Naive thymus-derived CD4-positive, alpha-beta T cell (primary cell): ENCODE data around the gene NDST3. TPM values are rescaled to one million over a fixed set of nuclear protein-coding genes. Genes with fewer than 3 reads are reported as not detected.

Experiments
- ATAC-seq: fragments of 150-1000 bp; cut with Tn5 transposase; 2 replicates; pipeline ENCODE4 v1.10.0; 2021; ENCODE audit warnings: mild to moderate bottlenecking, moderate library complexity
- CTCF ChIA-PET: fragments of 350-600 bp; sonication (Branson Sonifier 250); formaldehyde crosslinking; loops from one replicate; lab custom pipeline; 2021; ENCODE audit warnings: antibody characterized with exemption; lab: Charles Lee
- POLR2A ChIA-PET: fragments of 350-600 bp; sonication (Branson Sonifier 250); formaldehyde crosslinking; loops from one replicate; lab custom pipeline; 2021; ENCODE audit warnings: antibody characterized with exemption, inconsistent platforms; lab: Charles Lee
- DNase-seq, 9 donors: peaks; one replicate each; pipeline versions ENCODE4 v3.0.0 to v3.0.0-alpha.2; 2020 to 2022; ENCODE audit warnings: mixed read lengths in 1 of 9
- H3K27ac ChIP-seq: one replicate; pipeline ENCODE4 v1.7.0; 2013; ENCODE audit warnings: mild to moderate bottlenecking, low read depth, low read length, moderate library complexity
- H3K27me3 ChIP-seq, 2 donors: one replicate each; pipeline ENCODE4 v1.7.0; 2013; ENCODE audit warnings: low read length in 2 of 2, mild to moderate bottlenecking in 2 of 2, moderate library complexity in 2 of 2; ENCODE audit not compliant: control insufficient read depth in 2 of 2, insufficient read depth in 2 of 2
- H3K36me3 ChIP-seq, 3 experiments: 1 replicate in 2 of 3; 2 replicates in 1 of 3; pipeline ENCODE4 v1.7.0; 2013; ENCODE audit warnings: low read length in 3 of 3, mild to moderate bottlenecking in 3 of 3, moderate library complexity in 1 of 3; ENCODE audit not compliant: insufficient read depth in 3 of 3, control insufficient read depth in 2 of 3
- H3K4me1 ChIP-seq, 2 donors: one replicate each; pipeline ENCODE4 v1.7.0; 2013; ENCODE audit warnings: low read length in 2 of 2, mild to moderate bottlenecking in 2 of 2, moderate library complexity in 1 of 2; ENCODE audit not compliant: control insufficient read depth in 2 of 2, insufficient read depth in 2 of 2
- H3K4me3 ChIP-seq: 2 replicates; pipeline ENCODE4 v1.7.0; 2013; ENCODE audit warnings: mild to moderate bottlenecking, low read length
- H3K9me3 ChIP-seq, 3 experiments: 1 replicate in 2 of 3; 2 replicates in 1 of 3; pipeline ENCODE4 v1.7.0; 2013; ENCODE audit warnings: low read length in 3 of 3; ENCODE audit not compliant: control insufficient read depth in 2 of 3
- H3K27ac Mint-ChIP-seq, 9 donors: one replicate each; pipeline ENCODE4 v1.8.0; 2020 to 2022; ENCODE audit warnings: mixed read lengths in 9 of 9, mild to moderate bottlenecking in 8 of 9, moderate library complexity in 5 of 9, inconsistent platforms in 2 of 9
- H3K27me3 Mint-ChIP-seq, 5 donors: one replicate each; pipeline ENCODE4 v1.8.0; 2021 to 2022; ENCODE audit warnings: mixed read lengths in 5 of 5, mild to moderate bottlenecking in 1 of 5
- H3K36me3 Mint-ChIP-seq, 5 donors: one replicate each; pipeline ENCODE4 v1.8.0; 2020 to 2022; ENCODE audit warnings: mixed read lengths in 5 of 5, mild to moderate bottlenecking in 3 of 5, inconsistent platforms in 1 of 5
- H3K4me1 Mint-ChIP-seq, 7 donors: one replicate each; pipeline ENCODE4 v1.8.0; 2020 to 2022; ENCODE audit warnings: mixed read lengths in 7 of 7, mild to moderate bottlenecking in 3 of 7, inconsistent platforms in 1 of 7
- H3K4me3 Mint-ChIP-seq, 10 donors: one replicate each; pipeline ENCODE4 v1.8.0; 2020 to 2022; ENCODE audit warnings: mild to moderate bottlenecking in 10 of 10, mixed read lengths in 10 of 10, moderate library complexity in 6 of 10, inconsistent platforms in 2 of 10
- H3K9me3 Mint-ChIP-seq, 11 donors: one replicate each; pipeline ENCODE4 v1.8.0; 2020 to 2022; ENCODE audit warnings: mixed read lengths in 11 of 11, mild to moderate bottlenecking in 4 of 11, inconsistent platforms in 1 of 11, moderate library complexity in 1 of 11
- intact Hi-C, 2 donors: fragments of 100-400 bp; cut with micrococcal nuclease; formaldehyde crosslinking; loops; one replicate each; pipeline ENCODE4 v1.15.1; 2023
- polyA plus RNA-seq, 2 donors: library from polyadenylated mRNA; unstranded; fragments of 300-500 nt; fragmentation: Illumina TruSeq; gene quantifications; one replicate each; pipeline ENCODE4 v1.2.3, GENCODE V29; 2021
- total RNA-seq, 6 experiments: library from RNA in 5 of 6; stranded (reverse) in 5 of 6; gene quantifications; 1 replicate in 5 of 6; 2 replicates in 1 of 6; pipeline ENCODE4 v1.2.3 and lab custom pipeline; 2021 to 2026

Gene NDST3
- total and polyA plus RNA-seq, 7 experiments from 2014 or later = 0.17 to 0.18 TPM; not detected in 5

- Histone ChIP-seq H3K27ac (no peak overlapping the region), H3K4me1 (no peaks in the 10 kb centered on the region), H3K27me3 (no peaks in the 10 kb centered on the region), H3K36me3 (no peaks in the 10 kb centered on the region), H3K4me3 (no peak overlapping the region), H3K9me3 (no peaks in the 10 kb centered on the region)
- Mint-ChIP-seq H3K36me3 (peaks cover 0 to 4% (median 0%) of the 10 kb centered on the region in 5 donors), H3K27ac (no peak overlapping the region), H3K4me1 (peaks cover 0 to 14% (median 12%) of the 10 kb centered on the region in 7 donors), H3K9me3 (peaks cover 0 to 2% (median 0%) of the 10 kb centered on the region in 11 donors), H3K4me3 (peak overlapping the region in 9 of 10 donors; percentile 52 to 78 (median 69)), H3K27me3 (peaks cover 34 to 57% (median 39%) of the 10 kb centered on the region in 5 donors)
- DNase-seq (peak in 1 of 9 donors; percentile 22), ATAC-seq (no peak)
- CTCF ChIA-PET = no interaction called here
- intact Hi-C loops = loop anchor here in 1 of 2 donors (2.0 kb wide), 1 partner anchor 585 kb away; no protein-coding TSS in a partner anchor
- POLR2A ChIA-PET = no interaction called here
Observed at GRCh38 chr4:118033148-118034052, 886 bp upstream of the NDST3 start.

GRCh38 chr4:118035309-118035708 lies 1.0 kb downstream of the NDST3 start:
- no peaks in the 10 kb centered on the region for H3K4me1 ChIP-seq
- DNase-seq = no peak
- intact Hi-C loops = loop anchor here in 1 of 2 donors (2.0 kb wide), 1 partner anchor 587 kb away; no protein-coding TSS in a partner anchor
- H3K4me3 Mint-ChIP-seq = no peak overlapping the region
- no peak for ATAC-seq
- no peaks in the 10 kb centered on the region for H3K27me3 ChIP-seq
- H3K36me3 ChIP-seq = no peaks in the 10 kb centered on the region
- H3K4me1 Mint-ChIP-seq = peaks cover 0 to 14% (median 12%) of the 10 kb centered on the region in 7 donors
- CTCF ChIA-PET = no interaction called here
- peaks cover 0 to 2% (median 0%) of the 10 kb centered on the region in 11 donors for H3K9me3 Mint-ChIP-seq
- H3K27ac ChIP-seq = no peak overlapping the region
- peaks cover 0 to 4% (median 0%) of the 10 kb centered on the region in 5 donors for H3K36me3 Mint-ChIP-seq
- H3K9me3 ChIP-seq = no peaks in the 10 kb centered on the region
- no peak overlapping the region for H3K4me3 ChIP-seq
- H3K27me3 Mint-ChIP-seq = peaks cover 34 to 56% (median 39%) of the 10 kb centered on the region in 5 donors
- H3K27ac Mint-ChIP-seq = no peak overlapping the region
- POLR2A ChIA-PET = no interaction called here

GRCh38 chr4:118036336-118036735 lies 2.0 kb downstream of the NDST3 start:
- peaks cover 28 to 50% (median 33%) of the 10 kb centered on the region in 5 donors for H3K27me3 Mint-ChIP-seq
- H3K4me1 ChIP-seq = no peaks in the 10 kb centered on the region
- H3K4me1 Mint-ChIP-seq = peaks cover 0 to 14% (median 12%) of the 10 kb centered on the region in 7 donors
- H3K36me3 Mint-ChIP-seq = peaks cover 0 to 4% (median 0%) of the 10 kb centered on the region in 5 donors
- DNase-seq (no peak), ATAC-seq (no peak)
- H3K27ac Mint-ChIP-seq = no peak overlapping the region
- H3K36me3 ChIP-seq = no peaks in the 10 kb centered on the region
- no peak overlapping the region for H3K27ac ChIP-seq
- no peaks in the 10 kb centered on the region for H3K9me3 Mint-ChIP-seq
- POLR2A ChIA-PET = interaction anchor here (0.7 kb wide), 1 partner anchor 227 kb away, joined by 3 read pairs; no protein-coding TSS in a partner anchor
- intact Hi-C loops = no loop called here
- CTCF ChIA-PET = no interaction called here
- H3K27me3 ChIP-seq = no peaks in the 10 kb centered on the region
- H3K4me3 Mint-ChIP-seq = no peak overlapping the region
- no peaks in the 10 kb centered on the region for H3K9me3 ChIP-seq
- no peak overlapping the region for H3K4me3 ChIP-seq

- POLR2A ChIA-PET = no interaction called here
- peaks cover 17 to 34% (median 23%) of the 10 kb centered on the region in 5 donors for H3K27me3 Mint-ChIP-seq
- CTCF ChIA-PET = no interaction called here
- no peak overlapping the region for H3K4me3 ChIP-seq
- H3K27ac ChIP-seq = no peak overlapping the region
- no peak for ATAC-seq
- no peaks in the 10 kb centered on the region for H3K27me3 ChIP-seq
- DNase-seq = no peak
- H3K9me3 Mint-ChIP-seq = peaks cover 0 to 3% (median 0%) of the 10 kb centered on the region in 11 donors
- H3K27ac Mint-ChIP-seq = no peak overlapping the region
- H3K4me1 ChIP-seq = no peaks in the 10 kb centered on the region
- peaks cover 0 to 8% (median 7%) of the 10 kb centered on the region in 7 donors for H3K4me1 Mint-ChIP-seq
- H3K36me3 ChIP-seq = no peaks in the 10 kb centered on the region
- H3K9me3 ChIP-seq = no peaks in the 10 kb centered on the region
- H3K4me3 Mint-ChIP-seq = no peak overlapping the region
- intact Hi-C loops = no loop called here
- H3K36me3 Mint-ChIP-seq = peaks cover 0 to 2% (median 0%) of the 10 kb centered on the region in 5 donors
Observed at GRCh38 chr4:118037955-118038354, 3.7 kb downstream of the NDST3 start.

GRCh38 chr4:118046323-118046722 lies 12.0 kb downstream of the NDST3 start:
- peaks cover 0 to 17% (median 10%) of the 10 kb centered on the region in 5 donors for H3K27me3 Mint-ChIP-seq

GRCh38 chr4:118047043-118047442 lies 12.8 kb downstream of the NDST3 start:
- H3K36me3 ChIP-seq = no peaks in the 10 kb centered on the region

More at GRCh38 chr4:118046323-118046722, 12.0 kb downstream of the NDST3 start:
- no peaks in the 10 kb centered on the region for H3K36me3 ChIP-seq
- no peak overlapping the region for H3K4me3 ChIP-seq
- no peaks in the 10 kb centered on the region for H3K4me1 ChIP-seq
- H3K4me1 Mint-ChIP-seq = no peaks in the 10 kb centered on the region
- no peaks in the 10 kb centered on the region for H3K27me3 ChIP-seq
- intact Hi-C loops = no loop called here
- POLR2A ChIA-PET = no interaction called here
- no peak for ATAC-seq
- no peak overlapping the region for H3K27ac Mint-ChIP-seq
- peaks cover 0 to 6% (median 0%) of the 10 kb centered on the region in 3 experiments for H3K9me3 ChIP-seq
- H3K27ac ChIP-seq = no peak overlapping the region
- CTCF ChIA-PET = no interaction called here
- H3K4me3 Mint-ChIP-seq = no peak overlapping the region
- no peak for DNase-seq
- peaks cover 0 to 37% (median 5%) of the 10 kb centered on the region in 11 donors for H3K9me3 Mint-ChIP-seq
- H3K36me3 Mint-ChIP-seq = peaks cover 0 to 6% (median 0%) of the 10 kb centered on the region in 5 donors

More at GRCh38 chr4:118047043-118047442, 12.8 kb downstream of the NDST3 start:
- Mint-ChIP-seq H3K27ac (no peak overlapping the region), H3K4me3 (no peak overlapping the region), H3K36me3 (peaks cover 0 to 6% (median 0%) of the 10 kb centered on the region in 5 donors), H3K9me3 (peaks cover under 1 to 39% (median 5%) of the 10 kb centered on the region in 11 donors), H3K4me1 (no peaks in the 10 kb centered on the region), H3K27me3 (peaks cover 0 to 17% (median 10%) of the 10 kb centered on the region in 5 donors)
- H3K9me3 ChIP-seq = peaks cover 0 to 6% (median 0%) of the 10 kb centered on the region in 3 experiments
- ATAC-seq (no peak), DNase-seq (no peak)
- no peak overlapping the region for H3K4me3 ChIP-seq
- H3K27me3 ChIP-seq = no peaks in the 10 kb centered on the region
- no peak overlapping the region for H3K27ac ChIP-seq
- ChIA-PET CTCF (no interaction called here), POLR2A (no interaction called here)
- intact Hi-C loops = no loop called here
- no peaks in the 10 kb centered on the region for H3K4me1 ChIP-seq
